ENCODE data around the gene ZMIZ2. TPM values are rescaled to one million over a fixed set of nuclear protein-coding genes. Genes with fewer than 3 reads are reported as not detected.

The ZMIZ2 gene
- total RNA-seq, 3 donors from 2014 or later = 80.4 to 104 (median 89.8) TPM

GRCh38 chr7:44811571-44811970 is 62.9 kb downstream of the ZMIZ2 start:
- H3K4me3 ChIP-seq = no peak overlapping the region
- TF ChIP-seq CTCF (IDR thresholded peaks at IDR 0.05) = no peak
- no peaks in the 10 kb centered on the region for H3K36me3 ChIP-seq (ENCODE audit: low read depth)
- ATAC-seq = no peak
- DNase-seq = no peak
- intact Hi-C loops (cut with DNase I, micrococcal nuclease) = no loop called here
- no peaks in the 10 kb centered on the region for H3K4me1 ChIP-seq (ENCODE audit: low read depth)
- no peaks in the 10 kb centered on the region for H3K9me3 ChIP-seq

GRCh38 chr7:44814919-44815318 is 66.3 kb downstream of the ZMIZ2 start:
- Histone ChIP-seq H3K4me3 (no peak overlapping the region), H3K9me3 (no peaks in the 10 kb centered on the region), H3K4me1 (ENCODE audit: low read depth) (no peaks in the 10 kb centered on the region), H3K36me3 (ENCODE audit: low read depth) (no peaks in the 10 kb centered on the region)
- no peak for TF ChIP-seq CTCF (IDR thresholded peaks at IDR 0.05)
- no peak for ATAC-seq
- no peak for DNase-seq
- intact Hi-C loops (cut with DNase I, micrococcal nuclease) = no loop called here

- TF ChIP-seq CTCF (IDR thresholded peaks at IDR 0.05) = no peak
- DNase-seq = no peak
- intact Hi-C loops (cut with DNase I, micrococcal nuclease) = no loop called here
- no peaks in the 10 kb centered on the region for H3K4me1 ChIP-seq (ENCODE audit: low read depth)
- no peak for ATAC-seq
- H3K36me3 ChIP-seq (ENCODE audit: low read depth) = no peaks in the 10 kb centered on the region
- no peak overlapping the region for H3K4me3 ChIP-seq
- H3K9me3 ChIP-seq = no peaks in the 10 kb centered on the region
Observed at GRCh38 chr7:44819292-44819691, 70.6 kb downstream of the ZMIZ2 start.

Other genes with a start within 250 kb of the ZMIZ2 start
- gene NPC1L1, start 207.5 kb upstream of the ZMIZ2 start, total RNA-seq = under 1 TPM in 2 of 3 donors, not detected in 1; 0.12 to 0.82 TPM
- gene DDX56, start 174.9 kb upstream of the ZMIZ2 start, total RNA-seq = 10 to 100 TPM; 50.7 to 60.6 (median 60.0) TPM
- gene TMED4, start 166.6 kb upstream of the ZMIZ2 start, total RNA-seq = 10 to 100 TPM; 76.7 to 93.3 (median 84.9) TPM
- gene OGDH, start 142.2 kb upstream of the ZMIZ2 start, total RNA-seq = 100 to 1,000 TPM; 141 to 186 (median 159) TPM
- 1,000 to 10,000 TPM in 2 of 3 donors, 100 to 1,000 TPM in 1; 792 to 1,320 (median 1,014) TPM for gene PPIA, start 47.8 kb downstream of the ZMIZ2 start, total RNA-seq
- 100 to 1,000 TPM; 126 to 242 (median 158) TPM for gene H2AZ2, start 99.2 kb downstream of the ZMIZ2 start, total RNA-seq
- gene PURB, start 136.7 kb downstream of the ZMIZ2 start, total RNA-seq = 10 to 100 TPM; 18.5 to 47.1 (median 20.1) TPM
- 1 to 10 TPM; 3.8 to 6.9 (median 3.9) TPM for gene MYO1G, start 230.2 kb downstream of the ZMIZ2 start, total RNA-seq

All from mucosa of descending colon (tissue), 3 donors.